ENCODE data around the gene MON1A.

Gene MON1A

GRCh38 chr3:49889296-49889695 is 40.3 kb downstream of the MON1A start:
- no peak for DNase-seq (ENCODE audit: low read depth in 2 of 2)

GRCh38 chr3:49886922-49887265 is 42.7 kb downstream of the MON1A start:
- DNase-seq (ENCODE audit: low read depth in 2 of 2): no peak

GRCh38 chr3:49883998-49884397 is 45.6 kb downstream of the MON1A start:
- DNase-seq (ENCODE audit: low read depth in 2 of 2): no peak

GRCh38 chr3:49882166-49882565 is 47.4 kb downstream of the MON1A start:
- DNase-seq (ENCODE audit: low read depth in 2 of 2): no peak

- DNase-seq (ENCODE audit: low read depth in 2 of 2): no peak
Observed at GRCh38 chr3:49880581-49881315, 48.9 kb downstream of the MON1A start.

- DNase-seq (ENCODE audit: low read depth in 2 of 2): no peak
Observed at GRCh38 chr3:49879721-49880120, 49.9 kb downstream of the MON1A start.

- no peak for DNase-seq (ENCODE audit: low read depth in 2 of 2)
Observed at GRCh38 chr3:49878686-49879085, 50.9 kb downstream of the MON1A start.

- no peak for DNase-seq (ENCODE audit: low read depth in 2 of 2)
Observed at GRCh38 chr3:49877716-49878115, 51.9 kb downstream of the MON1A start.

GRCh38 chr3:49876567-49876966 is 53.0 kb downstream of the MON1A start:
- DNase-seq (ENCODE audit: low read depth in 2 of 2): no peak

- no peak for DNase-seq (ENCODE audit: low read depth in 2 of 2)
Observed at GRCh38 chr3:49873623-49874022, 56.0 kb downstream of the MON1A start.

- no peak for DNase-seq (ENCODE audit: low read depth in 2 of 2)
Observed at GRCh38 chr3:49872801-49873281, 56.8 kb downstream of the MON1A start.

- DNase-seq (ENCODE audit: low read depth in 2 of 2): no peak
Observed at GRCh38 chr3:49871531-49872153, 58.0 kb downstream of the MON1A start.

- DNase-seq (ENCODE audit: low read depth in 2 of 2): no peak
Observed at GRCh38 chr3:49869525-49870126, 60.0 kb downstream of the MON1A start, which contains the start of gene CAMKV. TSS of gene CAMKV (minus strand) at chr3:49869906. CDS start at chr3:49862388, 7,518 bp downstream.

GRCh38 chr3:49868862-49869466 is 60.6 kb downstream of the MON1A start:
- no peak for DNase-seq (ENCODE audit: low read depth in 2 of 2)

GRCh38 chr3:49867871-49868321 is 61.7 kb downstream of the MON1A start:
- no peak for DNase-seq (ENCODE audit: low read depth in 2 of 2)

GRCh38 chr3:49867400-49867799 is 62.2 kb downstream of the MON1A start:
- DNase-seq (ENCODE audit: low read depth in 2 of 2): no peak

- DNase-seq (ENCODE audit: low read depth in 2 of 2): no peak
Observed at GRCh38 chr3:49865198-49865784, 64.3 kb downstream of the MON1A start.

GRCh38 chr3:49864505-49864904 is 65.1 kb downstream of the MON1A start:
- DNase-seq (ENCODE audit: low read depth in 2 of 2): no peak

GRCh38 chr3:49859576-49860305 is 69.9 kb downstream of the MON1A start:
- DNase-seq (ENCODE audit: low read depth in 2 of 2): no peak
